HG02642 (cell line): Measurements from ENCODE around the gene RELL2.

Source experiments
- ATAC-seq: cut with Tn5 transposase; IDR thresholded peaks from one replicate; pipeline ENCODE4 v1.9.1; 2021; ENCODE audit warnings: mild to moderate bottlenecking; ENCODE audit not compliant: unreplicated experiment, poor library complexity

Gene RELL2

GRCh38 chr5:141618030-141618803 lies 18.6 kb upstream of the RELL2 start:
- peak; percentile 35 for ATAC-seq

- ATAC-seq, result peak; percentile 85
Measured at GRCh38 chr5:141618804-141619554, 17.8 kb upstream of the RELL2 start, which contains the start of gene DIAPH1. TSS of gene DIAPH1 (minus strand) at chr5:141619000. CDS start at chr5:141618914, 86 bp downstream.

GRCh38 chr5:141623186-141623585 lies 13.6 kb upstream of the RELL2 start:
- ATAC-seq, result peak; percentile 39

GRCh38 chr5:141623611-141624010 lies 13.2 kb upstream of the RELL2 start:
- ATAC-seq, result no peak

- ATAC-seq, result no peak
Measured at GRCh38 chr5:141628175-141628788, 8.5 kb upstream of the RELL2 start.

- ATAC-seq, result no peak
Measured at GRCh38 chr5:141630570-141631140, 6.1 kb upstream of the RELL2 start.

DNA sequence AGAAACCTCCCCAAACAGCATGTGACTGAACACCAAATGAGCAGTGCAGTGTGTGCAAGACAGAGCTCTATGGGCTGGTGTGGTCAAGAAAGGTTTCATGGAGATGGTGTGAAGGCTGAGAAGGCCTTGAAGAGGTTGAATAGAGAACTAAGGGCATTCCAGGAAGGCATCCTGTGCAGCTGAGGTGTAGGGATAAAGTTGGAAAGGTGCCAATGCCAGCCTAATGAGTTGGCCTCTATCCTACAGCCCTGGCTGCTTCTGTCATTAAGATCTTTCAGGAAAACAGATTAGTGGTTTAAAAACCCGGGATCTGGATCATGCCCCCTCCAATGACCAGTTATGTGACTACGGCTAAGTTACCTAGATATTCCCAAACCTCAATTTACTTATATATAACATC lies 4.1 kb upstream of the RELL2 start:
- no peak for ATAC-seq

GRCh38 chr5:141633871-141634561 lies 2.8 kb upstream of the RELL2 start:
- peak; percentile 51 for ATAC-seq

DNA sequence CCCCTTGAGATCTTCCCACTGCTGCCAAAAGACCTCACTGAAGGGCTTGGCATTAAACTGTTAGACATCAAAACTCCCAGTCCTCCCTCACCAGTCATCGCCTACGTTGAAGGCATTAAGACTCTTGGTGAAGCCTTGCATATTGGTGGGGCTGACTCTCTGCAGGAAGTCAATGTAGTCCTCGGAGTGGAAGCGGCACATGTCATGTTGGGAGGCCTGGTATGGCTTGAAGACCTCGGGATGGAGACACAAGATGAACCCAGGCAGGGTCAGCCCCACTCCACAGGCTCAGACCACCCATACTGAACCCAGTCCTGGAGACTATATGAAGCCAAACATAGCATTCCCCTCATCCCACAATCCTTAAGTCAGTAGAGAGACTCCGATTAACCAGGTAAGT lies 2.1 kb upstream of the RELL2 start:
- no peak for ATAC-seq

DNA sequence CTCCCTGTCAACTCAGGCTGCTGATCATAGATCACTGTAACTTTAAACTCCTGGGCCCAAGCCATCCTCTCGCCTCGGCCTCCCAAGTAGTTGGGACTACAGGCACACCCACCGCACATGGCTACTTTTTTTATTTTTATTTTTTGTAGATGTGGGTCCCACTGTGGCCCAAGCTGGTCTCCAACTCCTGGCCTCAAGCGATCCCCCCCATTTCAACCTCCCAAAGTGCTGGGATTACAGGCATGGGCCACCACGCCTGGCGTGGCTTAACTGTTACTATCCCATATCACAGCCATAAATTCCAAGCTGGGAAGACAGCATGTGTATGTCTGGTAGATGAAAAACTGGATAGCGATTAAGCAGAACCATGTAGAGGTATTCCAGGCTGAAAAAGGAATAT lies 1.2 kb upstream of the RELL2 start:
- no peak for ATAC-seq

DNA sequence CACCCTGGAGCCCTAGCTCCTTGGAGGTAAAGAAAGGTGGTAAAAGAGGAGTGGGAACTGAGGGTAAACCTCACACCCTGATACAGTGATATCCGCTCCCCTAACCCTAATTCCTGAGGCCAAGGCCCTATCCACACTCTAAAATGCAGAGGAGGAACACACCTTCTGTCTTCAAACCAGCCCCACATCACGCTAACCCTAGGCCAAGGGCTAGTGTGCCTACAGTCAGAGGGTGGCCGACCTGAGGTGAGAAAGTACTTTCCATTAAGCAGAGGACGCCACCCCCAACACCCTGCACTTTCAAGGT lies 738 bp upstream of the RELL2 start:
- no peak for ATAC-seq

- ATAC-seq, result peak; percentile 36
Measured at GRCh38 chr5:141637123-141637766, 448 bp downstream of the RELL2 start.

DNA sequence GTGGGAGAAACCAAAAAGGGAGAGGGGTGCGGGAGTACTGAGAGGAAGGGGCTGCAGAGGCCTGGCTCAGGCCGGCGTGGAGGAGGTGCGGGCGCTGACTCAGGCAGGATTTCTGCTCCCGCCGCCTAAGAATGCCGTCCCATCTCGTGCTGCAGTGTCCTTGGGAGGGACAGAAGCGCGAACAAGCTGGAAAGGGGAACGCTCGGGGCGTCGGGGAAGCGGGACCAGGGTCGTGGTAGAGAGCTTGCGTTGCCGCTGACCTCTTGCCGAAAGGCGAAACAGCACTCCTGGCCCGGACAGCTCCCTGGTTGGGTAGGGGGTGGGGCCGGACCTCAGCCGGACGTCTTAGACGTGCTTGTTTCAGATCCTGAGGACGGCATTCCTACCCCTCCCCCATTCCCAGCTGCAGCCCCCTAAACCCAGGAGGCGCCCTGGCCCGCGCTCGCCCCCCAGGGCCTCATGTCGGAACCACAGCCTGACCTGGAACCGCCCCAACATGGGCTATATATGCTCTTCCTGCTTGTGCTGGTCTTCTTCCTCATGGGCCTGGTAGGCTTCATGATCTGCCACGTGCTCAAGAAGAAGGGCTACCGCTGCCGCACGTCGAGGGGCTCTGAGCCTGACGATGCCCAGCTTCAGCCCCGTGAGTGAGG lies 1.1 kb downstream of the RELL2 start:
- ATAC-seq, result peak; percentile 35

GRCh38 chr5:141638771-141639170 lies 2.0 kb downstream of the RELL2 start:
- ATAC-seq, result no peak

DNA sequence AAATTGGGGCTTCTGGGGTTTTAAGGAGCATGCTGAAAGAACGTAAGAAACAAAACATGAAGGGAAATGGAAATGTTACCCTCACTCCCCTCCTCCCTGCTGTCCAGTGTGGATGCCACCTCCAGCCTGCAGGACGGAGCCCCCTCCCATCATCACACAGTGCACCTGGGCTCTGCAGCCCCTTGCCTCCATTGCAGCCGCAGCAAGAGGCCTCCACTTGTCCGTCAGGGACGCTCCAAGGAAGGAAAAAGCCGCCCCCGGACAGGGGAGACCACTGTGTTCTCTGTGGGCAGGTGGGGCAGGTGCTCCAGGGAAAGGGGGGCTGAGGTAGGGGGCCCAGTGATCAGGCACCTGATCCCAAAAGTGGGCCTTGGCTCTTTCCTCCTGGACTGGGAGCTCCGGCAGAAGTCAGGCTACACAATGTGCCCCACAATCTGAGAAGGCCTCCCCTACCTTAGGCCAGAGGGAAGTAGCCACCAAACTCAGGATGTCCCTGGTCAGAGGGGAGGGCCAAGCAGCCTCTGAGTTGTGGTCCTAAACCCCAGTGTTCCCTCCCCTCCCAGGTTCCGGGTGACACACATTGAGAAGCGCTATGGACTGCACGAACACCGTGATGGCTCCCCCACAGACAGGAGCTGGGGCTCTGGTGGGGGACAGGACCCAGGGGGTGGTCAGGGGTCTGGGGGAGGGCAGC lies 2.7 kb downstream of the RELL2 start:
- ATAC-seq, result no peak

DNA sequence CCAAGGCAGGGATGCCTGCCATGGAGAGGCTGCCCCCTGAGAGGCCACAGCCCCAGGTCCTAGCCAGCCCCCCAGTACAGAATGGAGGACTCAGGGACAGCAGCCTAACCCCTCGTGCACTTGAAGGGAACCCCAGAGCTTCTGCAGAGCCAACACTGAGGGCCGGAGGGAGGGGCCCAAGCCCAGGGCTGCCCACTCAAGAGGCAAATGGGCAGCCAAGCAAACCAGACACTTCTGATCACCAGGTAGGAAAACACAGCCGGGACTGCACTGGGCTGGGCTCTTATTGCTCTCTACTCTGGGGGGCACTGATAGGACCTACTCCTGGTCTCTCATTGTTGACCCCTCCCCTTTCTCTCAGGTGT lies 3.2 kb downstream of the RELL2 start:
- ATAC-seq, result no peak

DNA sequence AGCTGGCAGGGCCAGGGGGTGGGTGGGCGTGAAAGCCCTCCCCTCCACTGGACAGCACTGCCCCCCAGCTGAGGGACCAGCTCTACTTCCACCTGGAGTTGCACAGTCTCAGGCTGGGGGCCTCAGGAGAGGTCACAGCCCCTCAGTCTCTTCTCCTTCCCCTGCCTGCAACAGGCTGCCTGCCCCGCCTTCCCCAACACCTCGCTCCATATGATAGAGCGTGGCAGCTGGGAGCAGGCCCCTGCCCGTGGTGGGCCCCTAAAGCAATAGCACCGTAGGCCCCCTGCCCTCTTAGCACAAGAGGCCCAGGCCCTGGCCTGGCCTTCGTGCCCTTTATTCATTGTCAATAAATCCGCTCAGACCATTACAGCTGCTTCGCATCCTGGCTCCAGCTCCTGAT lies 3.9 kb downstream of the RELL2 start:
- ATAC-seq, result no peak

GRCh38 chr5:141641634-141642267 lies 5.0 kb downstream of the RELL2 start:
- peak; percentile 36 for ATAC-seq

DNA sequence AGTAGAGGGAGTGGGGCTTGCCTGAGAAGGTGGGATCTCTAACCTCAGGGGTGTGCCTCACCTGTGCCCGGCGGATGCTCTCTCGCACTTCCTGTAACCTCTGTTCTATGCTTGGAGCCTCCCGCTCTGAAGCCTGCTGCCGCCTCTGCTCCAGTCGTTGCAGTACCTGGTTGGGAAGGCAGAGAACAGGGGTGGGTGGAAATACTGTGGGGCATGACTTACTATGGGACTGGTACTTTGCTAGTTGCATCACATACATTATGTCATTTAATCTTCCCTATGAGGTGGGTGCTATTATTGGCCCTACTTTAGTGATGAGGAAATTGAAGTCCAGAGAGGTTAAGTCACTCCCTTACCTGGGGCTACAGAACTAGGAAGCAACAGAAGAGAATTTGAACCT lies 9.2 kb downstream of the RELL2 start:
- ATAC-seq, result no peak
